GM19324 (cell line): ENCODE data around the gene EPB41.
"Not testable (repeated sequence)": the region's sequence is repeated elsewhere in the genome, so short reads cannot be mapped to it uniquely, and the experiment has no call there.

Experiments
- ATAC-seq: cut with Tn5 transposase; IDR thresholded peaks from one replicate; pipeline ENCODE4 v1.9.1; 2021; ENCODE audit warnings: mild to moderate bottlenecking, moderate library complexity; ENCODE audit not compliant: unreplicated experiment, low FRiP score

Gene EPB41

GRCh38 chr1:29033829-29034466 lies 119.6 kb downstream of the EPB41 start:
- no peak for ATAC-seq

GRCh38 chr1:29043274-29043965 lies 129.1 kb downstream of the EPB41 start:
- no peak for ATAC-seq

- no peak for ATAC-seq
These were observed 129.6 kb downstream of the EPB41 start for GRCh38 chr1:29044010-29044409.

- not testable (repeated sequence) for ATAC-seq
These were observed 131.3 kb downstream of the EPB41 start for GRCh38 chr1:29045663-29046062.

- no peak for ATAC-seq
These were observed 132.8 kb downstream of the EPB41 start for GRCh38 chr1:29047142-29047541.

GRCh38 chr1:29050166-29050565 lies 135.8 kb downstream of the EPB41 start:
- ATAC-seq = no peak

- no peak for ATAC-seq
These were observed 137.7 kb downstream of the EPB41 start for GRCh38 chr1:29052100-29052499.

GRCh38 chr1:29052941-29053340 lies 138.6 kb downstream of the EPB41 start:
- no peak for ATAC-seq

- ATAC-seq = no peak
These were observed 140.8 kb downstream of the EPB41 start for GRCh38 chr1:29055160-29055559.

GRCh38 chr1:29056256-29056655 lies 141.9 kb downstream of the EPB41 start:
- ATAC-seq = no peak

GRCh38 chr1:29057700-29058099 lies 143.3 kb downstream of the EPB41 start:
- ATAC-seq = no peak

- no peak for ATAC-seq
These were observed 148.0 kb downstream of the EPB41 start for GRCh38 chr1:29062157-29062942.

GRCh38 chr1:29064064-29064463 lies 149.7 kb downstream of the EPB41 start:
- no peak for ATAC-seq

- no peak for ATAC-seq
These were observed 162.8 kb downstream of the EPB41 start for GRCh38 chr1:29077155-29077554.

GRCh38 chr1:29079916-29080629 lies 165.7 kb downstream of the EPB41 start:
- ATAC-seq = not testable (repeated sequence)

GRCh38 chr1:29081201-29081600 lies 166.8 kb downstream of the EPB41 start:
- no peak for ATAC-seq

GRCh38 chr1:29082519-29082918 lies 168.2 kb downstream of the EPB41 start:
- ATAC-seq = no peak

GRCh38 chr1:29083317-29084195 lies 169.2 kb downstream of the EPB41 start:
- ATAC-seq = no peak

- ATAC-seq = no peak
These were observed 169.8 kb downstream of the EPB41 start for GRCh38 chr1:29084196-29084521.
